Upper lobe of left lung (tissue), 6 donors: ENCODE data around the gene C17orf75. TPM values are rescaled to one million over a fixed set of nuclear protein-coding genes. Genes with fewer than 3 reads are reported as not detected.

Experiments used
- ATAC-seq, 2 donors: fragments of 200-7000 bp; cut with Tn5 transposase; one replicate each; pipeline ENCODE4 v1.9.1; 2022; ENCODE audit warnings: mild to moderate bottlenecking in 2 of 2, moderate library complexity in 2 of 2; ENCODE audit not compliant: low FRiP score in 2 of 2
- DNase-seq, 2 donors: peaks; one replicate each; pipeline ENCODE4 v3.0.0-alpha.2; 2019 to 2020
- H3K27ac ChIP-seq, 4 donors: fragments of 200-600 bp; sonication (generic); one replicate each; pipeline ENCODE4 v1.5.1; 2016 to 2019
- H3K27me3 ChIP-seq, 4 donors: fragments of 200-600 bp; sonication (generic); one replicate each; pipeline ENCODE4 v1.5.1; 2017 to 2019
- H3K36me3 ChIP-seq, 4 donors: fragments of 200-600 bp; sonication (generic); one replicate each; pipeline ENCODE4 v1.5.1; 2016 to 2019
- H3K4me1 ChIP-seq, 4 donors: fragments of 200-600 bp; sonication (generic); one replicate each; pipeline ENCODE4 v1.5.1; 2018 to 2019
- H3K4me3 ChIP-seq, 4 donors: fragments of 200-600 bp; sonication (generic); one replicate each; pipeline ENCODE4 v1.5.1; 2017 to 2019; ENCODE audit warnings: mild to moderate bottlenecking in 2 of 4, moderate library complexity in 1 of 4
- H3K9me3 ChIP-seq, 4 donors: fragments of 200-600 bp; sonication (generic); one replicate each; pipeline ENCODE4 v1.5.1; 2018 to 2019
- CTCF ChIP-seq, 6 experiments: fragments of 450-650 bp in 4 of 6; fragments of 200-600 bp in 2 of 6; sonication (generic) in 2 of 6; IDR thresholded peaks; one replicate each; pipeline ENCODE4 v1.5.1; 2016 to 2019; ENCODE audit warnings: antibody characterized with exemption in 6 of 6
- EP300 ChIP-seq, 4 donors: sonication (generic); formaldehyde crosslinking; IDR thresholded peaks; one replicate each; pipeline ENCODE4 v1.5.1; 2017; ENCODE audit warnings: antibody characterized with exemption in 4 of 4, control low read depth in 2 of 4
- POLR2A ChIP-seq, 4 donors: fragments of 450-650 bp; IDR thresholded peaks; one replicate each; pipeline ENCODE4 v1.5.1; 2016 to 2017; ENCODE audit warnings: antibody characterized with exemption in 4 of 4, mild to moderate bottlenecking in 2 of 4
- POLR2AphosphoS5 ChIP-seq, 2 donors: sonication (generic); formaldehyde crosslinking; IDR thresholded peaks; one replicate each; pipeline ENCODE4 v1.5.1; 2017; ENCODE audit warnings: antibody characterized with exemption in 2 of 2
- WGBS, 2 donors: methylation state at CpG; one replicate each; pipeline ENCODE4 v1.1.5; 2017 to 2018; 5-methylcytosine and 5-hydroxymethylcytosine counted together
- total RNA-seq, 6 donors: library from RNA; depleted of rRNA in 4 of 6; stranded (reverse); fragments of >200 nt in 4 of 6; gene quantifications; one replicate each; pipeline versions ENCODE4 v1.1.0 to v1.2.1, GENCODE V29; 2016 to 2021
- donor health status: DM: no; HTN: no; CAD: no; lungs with moderate emphysema.
- donor health status: DM: no; HTN: yes; CAD: no; lungs with severe emphysema.

The C17orf75 gene
- total RNA-seq, 6 donors from 2014 or later = 4.7 to 17.8 (median 12.9) TPM

- Histone ChIP-seq H3K4me1 (peaks cover 0 to 3% (median 0%) of the 10 kb centered on the region in 4 donors), H3K36me3 (peaks cover 71 to 100% (median 81%) of the 10 kb centered on the region in 4 donors), H3K4me3 (no peak overlapping the region), H3K27me3 (no peaks in the 10 kb centered on the region), H3K27ac (no peak overlapping the region), H3K9me3 (no peaks in the 10 kb centered on the region)
- ATAC-seq (no peak), DNase-seq (no peak)
- TF ChIP-seq CTCF (IDR thresholded peaks at IDR 0.05) (no peak), EP300 (IDR thresholded peaks at IDR 0.05) (no peak), POLR2A (IDR thresholded peaks at IDR 0.05) (no peak), POLR2AphosphoS5 (IDR thresholded peaks at IDR 0.05) (no peak)
- WGBS, 2 donors = 63 to 67% methylated on average over 1 of the region's 1 CpG
These were observed 28.5 kb upstream of the C17orf75 start for GRCh38 chr17:32370426-32370825.

- H3K9me3 ChIP-seq = no peaks in the 10 kb centered on the region
- WGBS, 2 donors = 92 to 96% methylated on average over 1 of the region's 1 CpG
- no peaks in the 10 kb centered on the region for H3K27me3 ChIP-seq
- no peak overlapping the region for H3K27ac ChIP-seq
- TF ChIP-seq POLR2AphosphoS5 (IDR thresholded peaks at IDR 0.05) (no peak), POLR2A (IDR thresholded peaks at IDR 0.05) (no peak)
- ATAC-seq (no peak), DNase-seq (no peak)
- peaks cover 68 to 98% (median 89%) of the 10 kb centered on the region in 4 donors for H3K36me3 ChIP-seq
- no peak overlapping the region for H3K4me3 ChIP-seq
- H3K4me1 ChIP-seq = peaks cover 7 to 24% (median 11%) of the 10 kb centered on the region in 4 donors
These were observed 19.3 kb upstream of the C17orf75 start for GRCh38 chr17:32361270-32361669.

- WGBS, 2 donors = 77 to 83% methylated on average over 8 of the region's 8 CpGs
- H3K27ac ChIP-seq = no peak overlapping the region
- ATAC-seq = no peak
- peaks cover 42 to 60% (median 46%) of the 10 kb centered on the region in 4 donors for H3K4me1 ChIP-seq
- H3K27me3 ChIP-seq = no peaks in the 10 kb centered on the region
- DNase-seq = no peak
- TF ChIP-seq POLR2AphosphoS5 (IDR thresholded peaks at IDR 0.05) (no peak), POLR2A (IDR thresholded peaks at IDR 0.05) (no peak), EP300 (IDR thresholded peaks at IDR 0.05) (no peak), CTCF (IDR thresholded peaks at IDR 0.05) (no peak)
- H3K4me3 ChIP-seq = no peak overlapping the region
- H3K9me3 ChIP-seq = no peaks in the 10 kb centered on the region
- H3K36me3 ChIP-seq = peaks cover 35 to 96% (median 75%) of the 10 kb centered on the region in 4 donors
These were observed 15.6 kb upstream of the C17orf75 start for GRCh38 chr17:32357615-32358014.

- no peak for ATAC-seq
These were observed 14.8 kb upstream of the C17orf75 start for GRCh38 chr17:32356750-32357149.

GRCh38 chr17:32356378-32356743 lies 14.4 kb upstream of the C17orf75 start:
- no peak for ATAC-seq
- Histone ChIP-seq H3K4me1 (peaks cover 52 to 73% (median 57%) of the 10 kb centered on the region in 4 donors), H3K36me3 (peaks cover 29 to 88% (median 64%) of the 10 kb centered on the region in 4 donors), H3K4me3 (no peak overlapping the region), H3K27me3 (no peaks in the 10 kb centered on the region), H3K9me3 (no peaks in the 10 kb centered on the region), H3K27ac (peak overlapping the region in 2 of 4 donors; percentile 1 to 32)
- DNase-seq = no peak
- WGBS, 2 donors = 86 to 88% methylated on average over 3 of the region's 3 CpGs
- TF ChIP-seq POLR2AphosphoS5 (IDR thresholded peaks at IDR 0.05) (no peak), CTCF (IDR thresholded peaks at IDR 0.05) (no peak), EP300 (IDR thresholded peaks at IDR 0.05) (no peak), POLR2A (IDR thresholded peaks at IDR 0.05) (no peak)

More at GRCh38 chr17:32356750-32357149, 14.8 kb upstream of the C17orf75 start:
- Histone ChIP-seq H3K4me3 (no peak overlapping the region), H3K9me3 (no peaks in the 10 kb centered on the region), H3K4me1 (peaks cover 51 to 69% (median 55%) of the 10 kb centered on the region in 4 donors), H3K27ac (no peak overlapping the region), H3K27me3 (no peaks in the 10 kb centered on the region), H3K36me3 (peaks cover 30 to 92% (median 68%) of the 10 kb centered on the region in 4 donors)
- no peak for DNase-seq
- WGBS, 2 donors = 88 to 91% methylated on average over 5 of the region's 5 CpGs
- no peak for TF ChIP-seq POLR2AphosphoS5 (IDR thresholded peaks at IDR 0.05)
- no peak for TF ChIP-seq POLR2A (IDR thresholded peaks at IDR 0.05)
- TF ChIP-seq EP300 (IDR thresholded peaks at IDR 0.05) = no peak
